Heart right ventricle (tissue), 16 donors: ENCODE data around the gene TTLL12. TPM values are rescaled to one million over a fixed set of nuclear protein-coding genes. Genes with fewer than 3 reads are reported as not detected.

Experiments
- ATAC-seq, 8 donors: fragments of 200-7000 bp; cut with Tn5 transposase; one replicate each; pipeline ENCODE4 v1.9.1; 2020; ENCODE audit warnings: mild to moderate bottlenecking in 8 of 8, moderate library complexity in 8 of 8, moderate number of reproducible peaks in 1 of 8
- DNase-seq, 2 donors: peaks; one replicate each; pipeline ENCODE4 v3.0.0-alpha.2; 2020
- H3K27ac ChIP-seq, 10 donors: fragments of 200-600 bp; sonication (generic) in 2 of 10; one replicate each; pipeline versions ENCODE4 v1.5.0 to v1.8.0; 2020 to 2022; ENCODE audit warnings: mild to moderate bottlenecking in 3 of 10
- H3K27me3 ChIP-seq, 7 donors: fragments of 200-600 bp; one replicate each; pipeline ENCODE4 v1.8.0; 2021 to 2022; ENCODE audit warnings: mild to moderate bottlenecking in 2 of 7
- H3K36me3 ChIP-seq, 9 donors: fragments of 200-600 bp; sonication (generic) in 1 of 9; one replicate each; pipeline versions ENCODE4 v1.5.0 to v1.8.0; 2020 to 2022; ENCODE audit warnings: mild to moderate bottlenecking in 2 of 9
- H3K4me1 ChIP-seq, 9 donors: fragments of 200-600 bp; sonication (generic) in 1 of 9; one replicate each; pipeline versions ENCODE4 v1.5.0 to v1.8.0; 2020 to 2022; ENCODE audit warnings: mild to moderate bottlenecking in 4 of 9
- H3K4me3 ChIP-seq, 10 donors: fragments of 200-600 bp; sonication (generic) in 2 of 10; one replicate each; pipeline versions ENCODE4 v1.5.0 to v1.8.0; 2020 to 2022; ENCODE audit warnings: mild to moderate bottlenecking in 7 of 10, moderate library complexity in 2 of 10
- H3K9me3 ChIP-seq, 11 donors: fragments of 200-600 bp in 10 of 11; sonication (generic) in 2 of 11; one replicate each; pipeline versions ENCODE4 v1.5.0 to v1.8.0; 2013 to 2022; ENCODE audit warnings: mild to moderate bottlenecking in 2 of 11, control low read depth in 1 of 11, moderate library complexity in 1 of 11
- CTCF ChIP-seq, 9 donors: fragments of 200-600 bp; sonication (generic) in 2 of 9; IDR thresholded peaks; one replicate each; pipeline versions ENCODE4 v1.5.0 to v1.8.0; 2021 to 2022; ENCODE audit warnings: antibody characterized with exemption in 9 of 9, mild to moderate bottlenecking in 5 of 9, moderate library complexity in 1 of 9
- WGBS, 2 donors: extraction: QIAGEN DNeasy Blood & Tissue Kit; methylation state at CpG; one replicate each; pipeline ENCODE4 v1.1.7; 2013; ENCODE audit warnings: inconsistent platforms in 1 of 2; 5-methylcytosine and 5-hydroxymethylcytosine counted together
- intact Hi-C, 10 donors: fragments of 100-400 bp; cut with DNase I; formaldehyde crosslinking; loops; one replicate each; pipeline versions ENCODE4 v1.11.1 to v1.14.2; 2022
- polyA plus RNA-seq, 2 donors: library from polyadenylated mRNA; stranded (reverse); fragments of 200-250 nt; gene quantifications; one replicate each; pipeline ENCODE4 v1.2.3, GENCODE V29; 2013
- total RNA-seq, 10 donors: library from RNA; stranded (reverse); fragmentation: NEBNext Ultra II Directional in 3 of 10; extraction: Animal tissue kit (Norgen Biotek cat#: 25700) in 3 of 10; gene quantifications; one replicate each; pipeline versions ENCODE4 v1.2.1 to v1.2.4, GENCODE V29; 2021 to 2023
- donor health status: Arrhythmogenic right ventricular cardiomyopathy.
- donor health status: ischemic (EF 13 %, LVEDD 7.1; RV severe dilation, severe dysfunction).
- donor health status: healthy with polysubstance abuse.
- donor health status: DM: no; HTN: yes; CAD: no.
- donor health status: DM: no; HTN: no; CAD: no.
- donor health status: ischemic (EF 25% LVEDD 6.9; RV normal size, moderate dysfunction).
- donor health status: ischemic (EF 25% LVEDD 5.7; RV mildly dilated, moderate dysfunction).
- donor health status: healthy.
- donor health status: DM: yes; HTN: yes; CAD: no.
- donor health status: Ischemic cardiomyopathy.
- donor health status: ischemic (EF 35%, LVEDD 5.7; RV mildly dilated, moderate dysfunction).
- donor health status: nonischemic (EF 11% LVEDD 7.7; RV severe dilation, severe dysfunction).
- donor health status: DM: yes; HTN: yes; CAD: no.
- donor health status: PGD.
- donor health status: ischemic (EF 29% LVEDD 5.4; RV normal size, mild dysfunction).
- donor health status: nonischemic (EF 23%, LVEDD 6.1; RV moderate dilation, normal function).

Gene TTLL12
- total and polyA plus RNA-seq, 12 donors = 8.0 to 18.9 (median 9.6) TPM

GRCh38 chr22:43201486-43202219 lies 14.7 kb upstream of the TTLL12 start:
- DNase-seq (no peak), ATAC-seq (no peak)
- Histone ChIP-seq H3K27me3 (peaks cover 0 to 7% (median 0%) of the 10 kb centered on the region in 7 donors), H3K4me1 (peaks cover 0 to 4% (median 2%) of the 10 kb centered on the region in 9 donors), H3K27ac (no peak overlapping the region), H3K9me3 (no peaks in the 10 kb centered on the region), H3K4me3 (no peak overlapping the region), H3K36me3 (no peaks in the 10 kb centered on the region)
- no peak for TF ChIP-seq CTCF (IDR thresholded peaks at IDR 0.05)
- 93% methylated on average over 26 of the region's 26 CpGs for WGBS, 2 donors
- intact Hi-C loops = no loop called here

- Histone ChIP-seq H3K4me1 (peaks cover 0 to 4% (median 0%) of the 10 kb centered on the region in 9 donors), H3K36me3 (no peaks in the 10 kb centered on the region), H3K27ac (no peak overlapping the region), H3K9me3 (no peaks in the 10 kb centered on the region), H3K4me3 (no peak overlapping the region), H3K27me3 (peaks cover 0 to 7% (median 0%) of the 10 kb centered on the region in 7 donors)
- ATAC-seq = no peak
- DNase-seq = no peak
- intact Hi-C loops = no loop called here
- no peak for TF ChIP-seq CTCF (IDR thresholded peaks at IDR 0.05)
- WGBS, 2 donors = 88 to 91% methylated on average over 13 of the region's 13 CpGs
Observed at GRCh38 chr22:43200555-43200954, 13.6 kb upstream of the TTLL12 start.

GRCh38 chr22:43200031-43200430 lies 13.1 kb upstream of the TTLL12 start:
- no peaks in the 10 kb centered on the region for H3K9me3 ChIP-seq
- no peak overlapping the region for H3K4me3 ChIP-seq
- no peak overlapping the region for H3K27ac ChIP-seq
- peaks cover 0 to 4% (median 0%) of the 10 kb centered on the region in 9 donors for H3K4me1 ChIP-seq
- H3K27me3 ChIP-seq = peaks cover 0 to 7% (median 0%) of the 10 kb centered on the region in 7 donors
- DNase-seq (no peak), ATAC-seq (no peak)
- TF ChIP-seq CTCF (IDR thresholded peaks at IDR 0.05) = no peak
- 84 to 85% methylated on average over 17 of the region's 17 CpGs for WGBS, 2 donors
- H3K36me3 ChIP-seq = no peaks in the 10 kb centered on the region
- intact Hi-C loops = no loop called here

- Histone ChIP-seq H3K27ac (no peak overlapping the region), H3K4me3 (no peak overlapping the region), H3K36me3 (no peaks in the 10 kb centered on the region), H3K9me3 (no peaks in the 10 kb centered on the region), H3K27me3 (peaks cover 0 to 7% (median 0%) of the 10 kb centered on the region in 7 donors), H3K4me1 (peaks cover 0 to 4% (median 0%) of the 10 kb centered on the region in 9 donors)
- 86 to 90% methylated on average over 11 of the region's 11 CpGs for WGBS, 2 donors
- no peak for DNase-seq
- intact Hi-C loops = no loop called here
- no peak for TF ChIP-seq CTCF (IDR thresholded peaks at IDR 0.05)
- no peak for ATAC-seq
Observed at GRCh38 chr22:43199541-43199940, 12.6 kb upstream of the TTLL12 start.
